ENCODE measurements around the gene TCL1B. TPM values are rescaled to one million over a fixed set of nuclear protein-coding genes. Genes with fewer than 3 reads are reported as not detected.

Gene TCL1B
- total RNA-seq, 4 donors from 2014 or later, result not detected

- no peak for DNase-seq (ENCODE audit: low spot score in 2 of 2)
- H3K36me3 ChIP-seq, result no peaks in the 10 kb centered on the region
- 57 to 60% methylated on average over 2 of the region's 2 CpGs for WGBS, 2 donors
- H3K27ac ChIP-seq, result no peak overlapping the region
- no peak overlapping the region for H3K4me3 ChIP-seq
- TF ChIP-seq EP300 (IDR thresholded peaks at IDR 0.05) (no peak), POLR2A (IDR thresholded peaks at IDR 0.05) (no peak)
- TF ChIP-seq, protein P1, sequence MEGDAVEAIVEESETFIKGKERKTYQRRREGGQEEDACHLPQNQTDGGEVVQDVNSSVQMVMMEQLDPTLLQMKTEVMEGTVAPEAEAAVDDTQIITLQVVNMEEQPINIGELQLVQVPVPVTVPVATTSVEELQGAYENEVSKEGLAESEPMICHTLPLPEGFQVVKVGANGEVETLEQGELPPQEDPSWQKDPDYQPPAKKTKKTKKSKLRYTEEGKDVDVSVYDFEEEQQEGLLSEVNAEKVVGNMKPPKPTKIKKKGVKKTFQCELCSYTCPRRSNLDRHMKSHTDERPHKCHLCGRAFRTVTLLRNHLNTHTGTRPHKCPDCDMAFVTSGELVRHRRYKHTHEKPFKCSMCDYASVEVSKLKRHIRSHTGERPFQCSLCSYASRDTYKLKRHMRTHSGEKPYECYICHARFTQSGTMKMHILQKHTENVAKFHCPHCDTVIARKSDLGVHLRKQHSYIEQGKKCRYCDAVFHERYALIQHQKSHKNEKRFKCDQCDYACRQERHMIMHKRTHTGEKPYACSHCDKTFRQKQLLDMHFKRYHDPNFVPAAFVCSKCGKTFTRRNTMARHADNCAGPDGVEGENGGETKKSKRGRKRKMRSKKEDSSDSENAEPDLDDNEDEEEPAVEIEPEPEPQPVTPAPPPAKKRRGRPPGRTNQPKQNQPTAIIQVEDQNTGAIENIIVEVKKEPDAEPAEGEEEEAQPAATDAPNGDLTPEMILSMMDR (IDR thresholded peaks at IDR 0.05), result no peak
- no peaks in the 10 kb centered on the region for H3K27me3 ChIP-seq
- no peaks in the 10 kb centered on the region for H3K4me1 ChIP-seq
- no peaks in the 10 kb centered on the region for H3K9me3 ChIP-seq
Observed at GRCh38 chr14:95686935-95687334, 709 bp downstream of the TCL1B start.

GRCh38 chr14:95689441-95689840 is 3.2 kb downstream of the TCL1B start:
- H3K4me1 ChIP-seq, result no peaks in the 10 kb centered on the region
- no peaks in the 10 kb centered on the region for H3K36me3 ChIP-seq
- no peak overlapping the region for H3K4me3 ChIP-seq
- H3K27ac ChIP-seq, result no peak overlapping the region
- WGBS, 2 donors, result 42 to 43% methylated on average over 5 of the region's 5 CpGs
- H3K9me3 ChIP-seq, result no peaks in the 10 kb centered on the region
- H3K27me3 ChIP-seq, result no peaks in the 10 kb centered on the region
- no peak for DNase-seq (ENCODE audit: low spot score in 2 of 2)
- no peak for TF ChIP-seq POLR2A (IDR thresholded peaks at IDR 0.05)
- TF ChIP-seq EP300 (IDR thresholded peaks at IDR 0.05), result no peak
- TF ChIP-seq, protein P1 (IDR thresholded peaks at IDR 0.05), result no peak

DNA sequence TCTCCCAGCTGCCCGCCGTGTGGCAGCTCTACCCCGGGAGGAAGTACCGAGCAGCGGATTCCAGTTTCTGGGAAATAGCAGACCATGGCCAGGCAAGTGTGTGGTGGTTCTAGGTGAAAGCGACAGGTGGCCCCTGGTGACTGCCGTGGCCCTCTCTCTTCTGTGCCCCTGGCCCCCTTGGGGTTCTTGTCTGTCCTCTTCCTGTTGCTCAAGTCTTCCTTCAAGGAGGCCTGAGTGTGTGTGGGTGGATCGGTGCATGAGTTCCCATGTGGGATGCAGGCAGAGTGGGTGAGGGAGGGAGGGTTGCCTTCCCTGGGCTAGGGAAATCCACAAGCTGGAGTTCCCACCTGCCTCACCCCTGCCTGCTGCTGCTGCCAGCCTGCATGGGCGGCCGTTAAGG is 4.6 kb downstream of the TCL1B start:
- no peak overlapping the region for H3K27ac ChIP-seq
- H3K9me3 ChIP-seq, result no peaks in the 10 kb centered on the region
- no peak overlapping the region for H3K4me3 ChIP-seq
- peaks cover 0 to 7% of the 10 kb centered on the region in 2 donors for H3K27me3 ChIP-seq
- TF ChIP-seq, protein P1 (IDR thresholded peaks at IDR 0.05), result no peak
- TF ChIP-seq POLR2A (IDR thresholded peaks at IDR 0.05), result no peak
- no peak for TF ChIP-seq EP300 (IDR thresholded peaks at IDR 0.05)
- no peaks in the 10 kb centered on the region for H3K4me1 ChIP-seq
- no peaks in the 10 kb centered on the region for H3K36me3 ChIP-seq
- WGBS, 2 donors, result 74 to 85% methylated on average over 10 of the region's 10 CpGs
- DNase-seq (ENCODE audit: low spot score in 2 of 2), result no peak

DNA sequence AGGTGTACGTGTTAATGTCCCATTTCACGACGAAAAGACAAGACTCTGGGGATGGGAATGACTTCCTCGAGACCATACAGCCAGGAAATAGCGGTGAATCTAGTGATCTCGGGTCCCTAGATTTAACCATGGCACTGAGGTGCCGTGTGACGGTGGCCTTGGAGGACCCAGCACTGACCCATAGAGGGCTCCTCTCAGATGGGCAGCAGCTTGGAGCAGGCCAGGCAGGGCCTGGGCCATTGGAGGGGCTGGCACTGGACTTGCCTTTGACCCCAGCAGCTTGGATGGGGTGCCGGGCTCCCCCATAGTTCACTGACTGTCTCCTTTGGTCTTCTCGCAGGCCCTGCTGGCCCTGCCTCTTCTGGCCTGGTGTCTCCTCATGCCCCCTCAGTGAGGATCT is 5.4 kb downstream of the TCL1B start:
- TF ChIP-seq, protein P1 (IDR thresholded peaks at IDR 0.05), result no peak
- TF ChIP-seq EP300 (IDR thresholded peaks at IDR 0.05) (no peak), POLR2A (IDR thresholded peaks at IDR 0.05) (no peak)
- no peaks in the 10 kb centered on the region for H3K36me3 ChIP-seq
- 91 to 94% methylated on average over 10 of the region's 10 CpGs for WGBS, 2 donors
- H3K4me3 ChIP-seq, result no peak overlapping the region
- H3K27ac ChIP-seq, result no peak overlapping the region
- no peaks in the 10 kb centered on the region for H3K4me1 ChIP-seq
- peaks cover 0 to 9% of the 10 kb centered on the region in 2 donors for H3K27me3 ChIP-seq
- DNase-seq (ENCODE audit: low spot score in 2 of 2), result no peak
- no peaks in the 10 kb centered on the region for H3K9me3 ChIP-seq

DNA sequence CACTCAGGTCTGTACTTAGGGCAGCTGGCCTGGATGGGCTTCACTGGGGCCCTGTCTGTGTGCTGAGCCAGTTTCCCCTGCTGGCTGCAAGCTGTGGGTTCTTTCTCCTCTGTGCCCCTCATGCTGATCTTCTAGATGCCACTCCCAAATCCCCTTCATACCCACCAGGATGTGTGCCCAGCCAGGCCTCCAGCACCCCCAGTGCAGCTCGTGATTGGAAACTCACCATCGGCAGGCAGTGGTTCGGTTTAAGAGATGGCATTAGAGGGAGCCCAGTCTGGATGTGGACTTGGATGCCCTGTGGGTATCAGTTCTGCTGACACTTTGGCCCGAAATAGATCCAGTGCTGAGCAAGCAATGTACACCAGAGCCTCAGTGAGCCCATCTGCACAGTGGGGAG is 5.9 kb downstream of the TCL1B start:
- TF ChIP-seq, protein P1 (IDR thresholded peaks at IDR 0.05), result no peak
- TF ChIP-seq EP300 (IDR thresholded peaks at IDR 0.05) (no peak), POLR2A (IDR thresholded peaks at IDR 0.05) (no peak)
- Histone ChIP-seq H3K9me3 (no peaks in the 10 kb centered on the region), H3K4me1 (no peaks in the 10 kb centered on the region), H3K27me3 (peaks cover 0 to 9% of the 10 kb centered on the region in 2 donors), H3K36me3 (no peaks in the 10 kb centered on the region), H3K27ac (no peak overlapping the region), H3K4me3 (no peak overlapping the region)
- WGBS, 2 donors, result 86 to 94% methylated on average over 4 of the region's 4 CpGs
- no peak for DNase-seq (ENCODE audit: low spot score in 2 of 2)
